ENCODE data around the gene GDA. TPM values are rescaled to one million over a fixed set of nuclear protein-coding genes. Genes with fewer than 3 reads are reported as not detected.
A peak's percentile ranks its signal among the peaks of the same experiment; 100 is the strongest.
"Not testable (repeated sequence)": the region's sequence is repeated elsewhere in the genome, so short reads cannot be mapped to it uniquely, and the experiment has no call there.

The GDA gene
- total and polyA plus RNA-seq, 10 donors = 0.02 to 0.19 (median 0.05) TPM; not detected in 6

GRCh38 chr9:72268961-72269360 lies 119.7 kb downstream of the GDA start:
- DNase-seq = no peak
- no peaks in the 10 kb centered on the region for H3K36me3 ChIP-seq
- TF ChIP-seq POLR2AphosphoS5 (IDR thresholded peaks at IDR 0.05) (no peak), CTCF (IDR thresholded peaks at IDR 0.05 in 8 of 11, conservative IDR thresholded peaks at IDR 0.05 in 3 of 11) (no peak), POLR2A (IDR thresholded peaks at IDR 0.05) (no peak)
- H3K4me1 ChIP-seq = no peaks in the 10 kb centered on the region
- no peak overlapping the region for H3K27ac ChIP-seq
- no peaks in the 10 kb centered on the region for H3K9me3 ChIP-seq
- WGBS, 5 donors = 47 to 75% (median 61%) methylated on average over 3 of the region's 3 CpGs
- no peak overlapping the region for H3K4me3 ChIP-seq
- H3K27me3 ChIP-seq (replicated peaks in 1 of 7) = no peaks in the 10 kb centered on the region
- intact Hi-C loops (cut with DNase I; ENCODE audit: low total_unique reads) = no loop called here

GRCh38 chr9:72270359-72270758 lies 121.1 kb downstream of the GDA start:
- H3K27ac ChIP-seq; H3K9me3 ChIP-seq; DNase-seq; H3K4me3 ChIP-seq; H3K4me1 ChIP-seq; H3K36me3 ChIP-seq; H3K27me3 ChIP-seq (replicated peaks in 1 of 7): not testable (repeated sequence)
- WGBS, 5 donors = 93 to 99% (median 95%) methylated on average over 3 of the region's 3 CpGs
- intact Hi-C loops (cut with DNase I; ENCODE audit: low total_unique reads) = loop anchor here (5.0 kb wide), 1 partner anchor 233 kb away; no protein-coding TSS in a partner anchor

- DNase-seq = no peak
- no peaks in the 10 kb centered on the region for H3K4me1 ChIP-seq
- no peaks in the 10 kb centered on the region for H3K9me3 ChIP-seq
- intact Hi-C loops (cut with DNase I; ENCODE audit: low total_unique reads) = loop anchor here (5.0 kb wide), 1 partner anchor 235 kb away; no protein-coding TSS in a partner anchor
- no peak overlapping the region for H3K4me3 ChIP-seq
- peak; percentile 39 to 85 (median 78) for TF ChIP-seq CTCF (IDR thresholded peaks at IDR 0.05 in 8 of 11, conservative IDR thresholded peaks at IDR 0.05 in 3 of 11)
- TF ChIP-seq POLR2A (IDR thresholded peaks at IDR 0.05) = no peak
- TF ChIP-seq POLR2AphosphoS5 (IDR thresholded peaks at IDR 0.05) = no peak
- no peak overlapping the region for H3K27ac ChIP-seq
- H3K27me3 ChIP-seq (replicated peaks in 1 of 7) = no peaks in the 10 kb centered on the region
- H3K36me3 ChIP-seq = no peaks in the 10 kb centered on the region
- WGBS, 5 donors = 44 to 55% (median 50%) methylated on average over 9 of the region's 9 CpGs
Observed at GRCh38 chr9:72271613-72272478, 122.6 kb downstream of the GDA start.

- TF ChIP-seq POLR2AphosphoS5 (IDR thresholded peaks at IDR 0.05) (no peak), POLR2A (IDR thresholded peaks at IDR 0.05) (no peak), CTCF (IDR thresholded peaks at IDR 0.05 in 8 of 11, conservative IDR thresholded peaks at IDR 0.05 in 3 of 11) (no peak)
- no peaks in the 10 kb centered on the region for H3K27me3 ChIP-seq (replicated peaks in 1 of 7)
- WGBS, 5 donors = 62 to 86% (median 70%) methylated on average over 4 of the region's 4 CpGs
Observed at GRCh38 chr9:72274441-72274840, 125.2 kb downstream of the GDA start.

More at GRCh38 chr9:72274441-72274840, 125.2 kb downstream of the GDA start:
- Histone ChIP-seq H3K4me1 (no peaks in the 10 kb centered on the region), H3K36me3 (no peaks in the 10 kb centered on the region), H3K27ac (no peak overlapping the region), H3K9me3 (no peaks in the 10 kb centered on the region), H3K4me3 (no peak overlapping the region)
- intact Hi-C loops (cut with DNase I; ENCODE audit: low total_unique reads) = loop anchor here (5.0 kb wide), 1 partner anchor 237 kb away; no protein-coding TSS in a partner anchor
- no peak for DNase-seq
